ENCODE data around the gene MINK1. TPM values are rescaled to one million over a fixed set of nuclear protein-coding genes. Genes with fewer than 3 reads are reported as not detected.

The MINK1 gene
- total and polyA plus RNA-seq, 2 of the 13 experiments (the other 11 are each of a cell fraction or from before 2014, with no cell fraction given) = 17.2 to 63.9 TPM

DNA sequence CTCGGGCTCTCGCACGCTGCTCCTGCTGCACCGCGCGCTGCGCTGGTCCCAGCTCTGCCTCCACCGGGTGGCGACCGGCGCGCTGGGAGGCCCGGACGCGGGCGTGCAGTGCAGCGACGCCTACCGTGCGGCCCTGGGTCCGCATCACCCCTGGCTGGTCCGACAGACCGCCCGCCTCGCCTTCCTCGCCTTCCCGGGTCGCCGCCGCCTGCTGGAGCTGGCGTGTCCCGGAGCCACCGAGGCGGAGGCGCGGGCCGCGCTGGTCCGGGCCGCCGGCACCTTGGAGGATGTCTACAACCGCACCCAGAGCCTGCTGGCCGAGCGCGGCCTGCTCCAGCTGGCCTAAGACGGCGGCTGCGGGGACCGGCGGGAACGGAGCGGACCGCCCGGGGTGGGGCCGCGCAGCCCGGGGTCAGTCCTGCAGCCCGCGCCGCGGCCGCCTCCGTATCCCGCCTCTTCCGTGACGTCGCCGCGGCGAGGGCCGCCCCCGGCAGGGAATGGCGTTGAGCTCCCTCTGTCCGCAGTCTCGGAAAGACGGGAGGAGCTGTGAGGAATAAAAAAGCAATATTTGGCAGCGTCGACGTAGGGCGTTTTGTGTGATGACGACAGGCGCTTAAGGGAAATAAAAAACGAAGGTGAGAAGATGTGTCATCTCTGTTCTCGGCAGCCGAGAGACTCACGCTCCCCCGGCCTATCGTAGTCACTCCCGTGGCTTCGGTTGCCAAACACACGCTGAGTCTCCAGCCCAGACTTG, 43.0 kb upstream of the MINK1 start (continued):
- TF ChIP-seq, protein P1, sequence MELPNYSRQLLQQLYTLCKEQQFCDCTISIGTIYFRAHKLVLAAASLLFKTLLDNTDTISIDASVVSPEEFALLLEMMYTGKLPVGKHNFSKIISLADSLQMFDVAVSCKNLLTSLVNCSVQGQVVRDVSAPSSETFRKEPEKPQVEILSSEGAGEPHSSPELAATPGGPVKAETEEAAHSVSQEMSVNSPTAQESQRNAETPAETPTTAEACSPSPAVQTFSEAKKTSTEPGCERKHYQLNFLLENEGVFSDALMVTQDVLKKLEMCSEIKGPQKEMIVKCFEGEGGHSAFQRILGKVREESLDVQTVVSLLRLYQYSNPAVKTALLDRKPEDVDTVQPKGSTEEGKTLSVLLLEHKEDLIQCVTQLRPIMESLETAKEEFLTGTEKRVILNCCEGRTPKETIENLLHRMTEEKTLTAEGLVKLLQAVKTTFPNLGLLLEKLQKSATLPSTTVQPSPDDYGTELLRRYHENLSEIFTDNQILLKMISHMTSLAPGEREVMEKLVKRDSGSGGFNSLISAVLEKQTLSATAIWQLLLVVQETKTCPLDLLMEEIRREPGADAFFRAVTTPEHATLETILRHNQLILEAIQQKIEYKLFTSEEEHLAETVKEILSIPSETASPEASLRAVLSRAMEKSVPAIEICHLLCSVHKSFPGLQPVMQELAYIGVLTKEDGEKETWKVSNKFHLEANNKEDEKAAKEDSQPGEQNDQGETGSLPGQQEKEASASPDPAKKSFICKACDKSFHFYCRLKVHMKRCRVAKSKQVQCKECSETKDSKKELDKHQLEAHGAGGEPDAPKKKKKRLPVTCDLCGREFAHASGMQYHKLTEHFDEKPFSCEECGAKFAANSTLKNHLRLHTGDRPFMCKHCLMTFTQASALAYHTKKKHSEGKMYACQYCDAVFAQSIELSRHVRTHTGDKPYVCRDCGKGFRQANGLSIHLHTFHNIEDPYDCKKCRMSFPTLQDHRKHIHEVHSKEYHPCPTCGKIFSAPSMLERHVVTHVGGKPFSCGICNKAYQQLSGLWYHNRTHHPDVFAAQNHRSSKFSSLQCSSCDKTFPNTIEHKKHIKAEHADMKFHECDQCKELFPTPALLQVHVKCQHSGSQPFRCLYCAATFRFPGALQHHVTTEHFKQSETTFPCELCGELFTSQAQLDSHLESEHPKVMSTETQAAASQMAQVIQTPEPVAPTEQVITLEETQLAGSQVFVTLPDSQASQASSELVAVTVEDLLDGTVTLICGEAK (IDR thresholded peaks at IDR 0.05) = no peak
- TF ChIP-seq, protein P1 (CRISPR knock-in tag; IDR thresholded peaks at IDR 0.05) = no peak
- TF ChIP-seq, protein P2, sequence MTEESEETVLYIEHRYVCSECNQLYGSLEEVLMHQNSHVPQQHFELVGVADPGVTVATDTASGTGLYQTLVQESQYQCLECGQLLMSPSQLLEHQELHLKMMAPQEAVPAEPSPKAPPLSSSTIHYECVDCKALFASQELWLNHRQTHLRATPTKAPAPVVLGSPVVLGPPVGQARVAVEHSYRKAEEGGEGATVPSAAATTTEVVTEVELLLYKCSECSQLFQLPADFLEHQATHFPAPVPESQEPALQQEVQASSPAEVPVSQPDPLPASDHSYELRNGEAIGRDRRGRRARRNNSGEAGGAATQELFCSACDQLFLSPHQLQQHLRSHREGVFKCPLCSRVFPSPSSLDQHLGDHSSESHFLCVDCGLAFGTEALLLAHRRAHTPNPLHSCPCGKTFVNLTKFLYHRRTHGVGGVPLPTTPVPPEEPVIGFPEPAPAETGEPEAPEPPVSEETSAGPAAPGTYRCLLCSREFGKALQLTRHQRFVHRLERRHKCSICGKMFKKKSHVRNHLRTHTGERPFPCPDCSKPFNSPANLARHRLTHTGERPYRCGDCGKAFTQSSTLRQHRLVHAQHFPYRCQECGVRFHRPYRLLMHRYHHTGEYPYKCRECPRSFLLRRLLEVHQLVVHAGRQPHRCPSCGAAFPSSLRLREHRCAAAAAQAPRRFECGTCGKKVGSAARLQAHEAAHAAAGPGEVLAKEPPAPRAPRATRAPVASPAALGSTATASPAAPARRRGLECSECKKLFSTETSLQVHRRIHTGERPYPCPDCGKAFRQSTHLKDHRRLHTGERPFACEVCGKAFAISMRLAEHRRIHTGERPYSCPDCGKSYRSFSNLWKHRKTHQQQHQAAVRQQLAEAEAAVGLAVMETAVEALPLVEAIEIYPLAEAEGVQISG (CRISPR knock-in tag; IDR thresholded peaks at IDR 0.05) = peak; percentile 86
- no peak for TF ChIP-seq ZNF350 (CRISPR knock-in tag; IDR thresholded peaks at IDR 0.05; ENCODE audit: borderline replicate concordance, low read depth)
- TF ChIP-seq ZNF160 (CRISPR knock-in tag; IDR thresholded peaks at IDR 0.05) = 0 out of 2 replicates have a peak, but pooled peaks have one; percentile 15
- TF ChIP-seq, protein P3, sequence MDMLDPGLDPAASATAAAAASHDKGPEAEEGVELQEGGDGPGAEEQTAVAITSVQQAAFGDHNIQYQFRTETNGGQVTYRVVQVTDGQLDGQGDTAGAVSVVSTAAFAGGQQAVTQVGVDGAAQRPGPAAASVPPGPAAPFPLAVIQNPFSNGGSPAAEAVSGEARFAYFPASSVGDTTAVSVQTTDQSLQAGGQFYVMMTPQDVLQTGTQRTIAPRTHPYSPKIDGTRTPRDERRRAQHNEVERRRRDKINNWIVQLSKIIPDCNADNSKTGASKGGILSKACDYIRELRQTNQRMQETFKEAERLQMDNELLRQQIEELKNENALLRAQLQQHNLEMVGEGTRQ (IDR thresholded peaks at IDR 0.05; ENCODE audit: low read depth, low read length) = no peak
- TF ChIP-seq, protein P3 (CRISPR knock-in tag; IDR thresholded peaks at IDR 0.05; ENCODE audit: borderline replicate concordance) = no peak
- TF ChIP-seq ZNF841 (CRISPR knock-in tag; IDR thresholded peaks at IDR 0.05; ENCODE audit: borderline replicate concordance) = peak; percentile 87; the same call in 1 of the 2 replicates
- TF ChIP-seq, protein P4, sequence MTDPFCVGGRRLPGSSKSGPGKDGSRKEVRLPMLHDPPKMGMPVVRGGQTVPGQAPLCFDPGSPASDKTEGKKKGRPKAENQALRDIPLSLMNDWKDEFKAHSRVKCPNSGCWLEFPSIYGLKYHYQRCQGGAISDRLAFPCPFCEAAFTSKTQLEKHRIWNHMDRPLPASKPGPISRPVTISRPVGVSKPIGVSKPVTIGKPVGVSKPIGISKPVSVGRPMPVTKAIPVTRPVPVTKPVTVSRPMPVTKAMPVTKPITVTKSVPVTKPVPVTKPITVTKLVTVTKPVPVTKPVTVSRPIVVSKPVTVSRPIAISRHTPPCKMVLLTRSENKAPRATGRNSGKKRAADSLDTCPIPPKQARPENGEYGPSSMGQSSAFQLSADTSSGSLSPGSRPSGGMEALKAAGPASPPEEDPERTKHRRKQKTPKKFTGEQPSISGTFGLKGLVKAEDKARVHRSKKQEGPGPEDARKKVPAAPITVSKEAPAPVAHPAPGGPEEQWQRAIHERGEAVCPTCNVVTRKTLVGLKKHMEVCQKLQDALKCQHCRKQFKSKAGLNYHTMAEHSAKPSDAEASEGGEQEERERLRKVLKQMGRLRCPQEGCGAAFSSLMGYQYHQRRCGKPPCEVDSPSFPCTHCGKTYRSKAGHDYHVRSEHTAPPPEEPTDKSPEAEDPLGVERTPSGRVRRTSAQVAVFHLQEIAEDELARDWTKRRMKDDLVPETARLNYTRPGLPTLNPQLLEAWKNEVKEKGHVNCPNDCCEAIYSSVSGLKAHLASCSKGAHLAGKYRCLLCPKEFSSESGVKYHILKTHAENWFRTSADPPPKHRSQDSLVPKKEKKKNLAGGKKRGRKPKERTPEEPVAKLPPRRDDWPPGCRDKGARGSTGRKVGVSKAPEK (CRISPR knock-in tag; IDR thresholded peaks at IDR 0.05; ENCODE audit: borderline replicate concordance) = no peak
- no peak for TF ChIP-seq ZKSCAN5 (CRISPR knock-in tag; IDR thresholded peaks at IDR 0.05)
- TF ChIP-seq ZFP36 (IDR thresholded peaks at IDR 0.05; ENCODE audit: borderline replicate concordance, low read depth, low read length, partially characterized antibody) = no peak
